SK-N-SH treated with all-trans-retinoic acid at 6 μM for 48 hours (cell line): ENCODE measurements around the gene S100A2.

Experiments
- ATAC-seq: fragments of 200-7000 bp; cut with Tn5 transposase; 3 replicates; pipeline ENCODE4 v1.9.1; 2020; ENCODE audit warnings: mild to moderate bottlenecking, moderate library complexity
- ARNTL ChIP-seq: fragments of 450-650 bp; formaldehyde crosslinking; IDR thresholded peaks from 2 replicates; pipeline ENCODE4 v1.5.0; 2020; ENCODE audit warnings: low read depth, mild to moderate bottlenecking, moderate library complexity, borderline replicate concordance
- BACH2 ChIP-seq: fragments of 250-450 bp; sonication (Bioruptor Pico); IDR thresholded peaks from 2 replicates; pipeline ENCODE4 v1.9.0; 2021; ENCODE audit warnings: mild to moderate bottlenecking, borderline replicate concordance
- CSDC2 ChIP-seq: fragments of 250-450 bp; sonication (Bioruptor Pico); IDR thresholded peaks from 2 replicates; pipeline ENCODE4 v1.5.0; 2020; ENCODE audit warnings: mild to moderate bottlenecking, moderate library complexity
- ESRRG ChIP-seq: fragments of 250-450 bp; sonication (Bioruptor Pico); IDR thresholded peaks from 2 replicates; pipeline ENCODE4 v1.6.1; 2021; ENCODE audit warnings: mild to moderate bottlenecking
- GLIS3 ChIP-seq: fragments of 250-450 bp; sonication (Bioruptor Pico); IDR thresholded peaks from 2 replicates; pipeline ENCODE4 v1.5.0; 2020; ENCODE audit warnings: mild to moderate bottlenecking, moderate library complexity
- ISL1 ChIP-seq: fragments of 250-450 bp; sonication (Bioruptor Pico); IDR thresholded peaks from 2 replicates; pipeline ENCODE4 v2.1.2; 2022; ENCODE audit warnings: mild to moderate bottlenecking, moderate library complexity
- OSR1 ChIP-seq: fragments of 250-450 bp; sonication (Bioruptor Pico); IDR thresholded peaks from 2 replicates; pipeline ENCODE4 v1.8.0; 2022; ENCODE audit warnings: moderate library complexity, mild to moderate bottlenecking, inconsistent platforms
- PPARA ChIP-seq: fragments of 250-450 bp; sonication (Bioruptor Pico); IDR thresholded peaks from 2 replicates; pipeline ENCODE4 v1.5.0; 2020; ENCODE audit warnings: mild to moderate bottlenecking, borderline replicate concordance
- RARB ChIP-seq: fragments of 250-450 bp; sonication (Bioruptor Pico); IDR thresholded peaks from 2 replicates; pipeline ENCODE4 v1.8.0; 2021; ENCODE audit warnings: mild to moderate bottlenecking, moderate library complexity
- SNAI2 ChIP-seq: fragments of 250-450 bp; sonication (Bioruptor Pico); IDR thresholded peaks from 2 replicates; pipeline ENCODE4 v1.5.0; 2020; ENCODE audit warnings: mild to moderate bottlenecking, moderate library complexity
- TCF4 ChIP-seq: fragments of 250-450 bp; sonication (Bioruptor Pico); IDR thresholded peaks from 2 replicates; pipeline ENCODE4 v1.8.0; 2021; ENCODE audit warnings: mild to moderate bottlenecking, moderate library complexity, borderline replicate concordance
- TOX ChIP-seq: fragments of 250-450 bp; sonication (Bioruptor Pico); IDR thresholded peaks from 2 replicates; pipeline ENCODE4 v1.8.0; 2021; ENCODE audit warnings: mild to moderate bottlenecking, moderate library complexity, borderline replicate concordance
- TSHZ2 ChIP-seq: fragments of 250-450 bp; sonication (Bioruptor Pico); IDR thresholded peaks from 2 replicates; pipeline ENCODE4 v1.5.0; 2020; ENCODE audit warnings: mild to moderate bottlenecking, moderate library complexity
- ZC3H10 ChIP-seq: fragments of 250-450 bp; sonication (Bioruptor Pico); IDR thresholded peaks from 2 replicates; pipeline ENCODE4 v1.5.1; 2021; ENCODE audit warnings: mild to moderate bottlenecking, moderate library complexity
- ZFP3 ChIP-seq: fragments of 250-450 bp; sonication (Bioruptor Pico); IDR thresholded peaks from 2 replicates; pipeline ENCODE4 v1.5.0; 2020; ENCODE audit warnings: mild to moderate bottlenecking, moderate library complexity
- ZFP30 ChIP-seq: fragments of 450-650 bp; formaldehyde crosslinking; IDR thresholded peaks from 2 replicates; pipeline ENCODE4 v1.5.0; 2022; ENCODE audit warnings: mild to moderate bottlenecking, moderate library complexity
- ZNF565 ChIP-seq: fragments of 450-650 bp; formaldehyde crosslinking; conservative IDR thresholded peaks from 2 replicates; pipeline ENCODE4 v1.5.0; 2020; ENCODE audit warnings: low read depth, mild to moderate bottlenecking, moderate library complexity
- ZNF70 ChIP-seq: fragments of 450-650 bp; formaldehyde crosslinking; IDR thresholded peaks from 2 replicates; pipeline ENCODE4 v1.5.0; 2020; ENCODE audit warnings: mild to moderate bottlenecking, moderate library complexity
- ZNF8 ChIP-seq: fragments of 450-650 bp; formaldehyde crosslinking; IDR thresholded peaks from 2 replicates; pipeline ENCODE4 v1.5.0; 2020; ENCODE audit warnings: mild to moderate bottlenecking, moderate library complexity
- TF ChIP-seq, protein P1 (sequence below): fragments of 250-450 bp; sonication (Bioruptor Pico); IDR thresholded peaks from 2 replicates; pipeline ENCODE4 v1.8.0; 2020; ENCODE audit warnings: mild to moderate bottlenecking, moderate library complexity, borderline replicate concordance
- TF ChIP-seq, protein P2 (sequence below): fragments of 250-450 bp; sonication (Bioruptor Pico); IDR thresholded peaks from 2 replicates; pipeline ENCODE4 v1.5.1; 2021; ENCODE audit warnings: mild to moderate bottlenecking, moderate library complexity
- TF ChIP-seq, protein P3 (sequence below): fragments of 250-450 bp; sonication (Bioruptor Pico); IDR thresholded peaks from 2 replicates; pipeline ENCODE4 v1.5.1; 2020; ENCODE audit warnings: low read depth, mild to moderate bottlenecking, moderate library complexity

Gene S100A2

DNA sequence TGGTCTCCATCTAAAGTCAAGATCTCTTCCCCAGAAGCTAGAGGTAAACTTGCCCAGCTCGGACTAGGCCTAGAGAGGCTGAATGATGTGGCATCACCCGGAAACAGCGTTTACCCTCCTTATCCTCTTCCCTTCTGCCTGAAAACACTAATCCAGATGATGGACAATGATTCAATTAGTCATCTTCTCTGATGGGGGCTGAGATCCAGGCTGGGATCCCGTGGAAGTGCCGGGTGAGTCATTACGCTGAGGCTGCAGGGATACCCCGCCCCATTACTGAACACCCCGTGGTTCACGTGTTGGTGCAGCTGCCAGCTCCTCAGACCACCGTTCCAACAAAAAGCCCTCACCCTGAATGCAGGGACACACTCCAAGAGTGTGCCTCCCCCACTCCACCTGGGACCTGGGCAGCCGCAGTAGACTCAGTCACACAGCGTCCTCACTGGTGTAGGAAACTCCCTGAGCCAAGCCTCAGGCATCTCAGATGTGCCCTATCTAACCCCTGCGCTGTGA lies 31.9 kb downstream of the S100A2 start:
- ATAC-seq = peak; percentile 18

DNA sequence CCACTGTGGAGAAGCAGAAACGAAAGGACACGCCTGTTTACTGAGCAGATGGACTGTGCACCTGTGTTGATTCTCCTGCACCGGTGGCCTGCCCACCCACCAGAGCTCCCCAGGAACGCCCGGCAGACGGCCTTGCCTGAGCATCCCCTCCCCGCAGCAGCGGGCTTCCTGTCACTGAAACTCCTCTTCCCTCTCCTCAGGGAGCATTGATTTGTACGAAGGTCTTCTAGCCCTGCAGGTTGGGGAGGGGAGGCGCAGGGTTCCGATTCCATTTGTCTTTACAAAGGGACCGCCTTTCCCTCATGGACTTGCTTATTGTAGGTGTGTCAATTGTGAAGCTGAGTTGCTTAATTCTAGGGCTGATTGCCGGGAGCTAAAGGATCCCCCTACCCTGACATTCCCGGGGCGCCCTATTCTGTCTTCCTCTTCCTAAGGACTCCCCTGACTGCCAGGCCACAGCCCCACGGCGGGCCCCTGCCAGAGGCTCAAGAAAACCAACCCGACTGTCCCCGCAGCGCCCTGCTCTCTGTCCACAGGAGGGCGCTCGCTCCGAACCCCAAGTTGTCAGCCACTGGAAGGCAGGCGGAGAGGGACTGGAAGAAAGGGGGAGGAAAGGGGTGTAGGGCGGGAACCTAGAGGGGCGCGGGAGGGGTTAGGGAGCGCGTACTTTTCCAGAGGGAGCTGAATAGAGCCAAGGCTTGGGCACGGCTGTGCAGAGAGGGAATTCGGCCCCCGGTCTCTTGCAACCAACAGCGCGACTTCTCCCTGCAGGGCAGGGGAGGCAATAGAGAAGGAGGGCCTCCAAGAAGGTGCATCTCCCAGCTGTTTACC lies 32.7 kb downstream of the S100A2 start:
- ATAC-seq = peak; percentile 9

More for the DNA sequence above, 31.9 kb downstream of the S100A2 start:
- TF ChIP-seq, protein P1, sequence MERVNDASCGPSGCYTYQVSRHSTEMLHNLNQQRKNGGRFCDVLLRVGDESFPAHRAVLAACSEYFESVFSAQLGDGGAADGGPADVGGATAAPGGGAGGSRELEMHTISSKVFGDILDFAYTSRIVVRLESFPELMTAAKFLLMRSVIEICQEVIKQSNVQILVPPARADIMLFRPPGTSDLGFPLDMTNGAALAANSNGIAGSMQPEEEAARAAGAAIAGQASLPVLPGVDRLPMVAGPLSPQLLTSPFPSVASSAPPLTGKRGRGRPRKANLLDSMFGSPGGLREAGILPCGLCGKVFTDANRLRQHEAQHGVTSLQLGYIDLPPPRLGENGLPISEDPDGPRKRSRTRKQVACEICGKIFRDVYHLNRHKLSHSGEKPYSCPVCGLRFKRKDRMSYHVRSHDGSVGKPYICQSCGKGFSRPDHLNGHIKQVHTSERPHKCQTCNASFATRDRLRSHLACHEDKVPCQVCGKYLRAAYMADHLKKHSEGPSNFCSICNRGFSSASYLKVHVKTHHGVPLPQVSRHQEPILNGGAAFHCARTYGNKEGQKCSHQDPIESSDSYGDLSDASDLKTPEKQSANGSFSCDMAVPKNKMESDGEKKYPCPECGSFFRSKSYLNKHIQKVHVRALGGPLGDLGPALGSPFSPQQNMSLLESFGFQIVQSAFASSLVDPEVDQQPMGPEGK (CRISPR knock-in tag) = no peak
- TF ChIP-seq ISL1 = no peak
- no peak for TF ChIP-seq ZFP30
- no peak for TF ChIP-seq TSHZ2
- TF ChIP-seq ARNTL (CRISPR knock-in tag) = no peak
- TF ChIP-seq OSR1 = no peak
- TF ChIP-seq CSDC2 (CRISPR knock-in tag) = no peak
- no peak for TF ChIP-seq PPARA (CRISPR knock-in tag)
- no peak for TF ChIP-seq ZNF8 (CRISPR knock-in tag)
- no peak for TF ChIP-seq RARB (CRISPR knock-in tag)
- TF ChIP-seq ESRRG (CRISPR knock-in tag) = no peak
- no peak for TF ChIP-seq BACH2 (CRISPR knock-in tag)
- no peak for TF ChIP-seq ZNF565
- no peak for TF ChIP-seq TOX
- no peak for TF ChIP-seq GLIS3 (CRISPR knock-in tag)
- no peak for TF ChIP-seq TCF4 (CRISPR knock-in tag)

More for the DNA sequence above, 32.7 kb downstream of the S100A2 start:
- TF ChIP-seq SNAI2 (CRISPR knock-in tag) (no peak), ZC3H10 (CRISPR knock-in tag) (no peak), ZFP30 (no peak), ARNTL (CRISPR knock-in tag) (no peak), ZNF70 (CRISPR knock-in tag) (no peak), RARB (CRISPR knock-in tag) (no peak), CSDC2 (CRISPR knock-in tag) (no peak), OSR1 (no peak), ZNF565 (no peak), TSHZ2 (no peak), GLIS3 (CRISPR knock-in tag) (no peak), PPARA (CRISPR knock-in tag) (no peak), ZFP3 (CRISPR knock-in tag) (no peak)
- TF ChIP-seq, protein P2, sequence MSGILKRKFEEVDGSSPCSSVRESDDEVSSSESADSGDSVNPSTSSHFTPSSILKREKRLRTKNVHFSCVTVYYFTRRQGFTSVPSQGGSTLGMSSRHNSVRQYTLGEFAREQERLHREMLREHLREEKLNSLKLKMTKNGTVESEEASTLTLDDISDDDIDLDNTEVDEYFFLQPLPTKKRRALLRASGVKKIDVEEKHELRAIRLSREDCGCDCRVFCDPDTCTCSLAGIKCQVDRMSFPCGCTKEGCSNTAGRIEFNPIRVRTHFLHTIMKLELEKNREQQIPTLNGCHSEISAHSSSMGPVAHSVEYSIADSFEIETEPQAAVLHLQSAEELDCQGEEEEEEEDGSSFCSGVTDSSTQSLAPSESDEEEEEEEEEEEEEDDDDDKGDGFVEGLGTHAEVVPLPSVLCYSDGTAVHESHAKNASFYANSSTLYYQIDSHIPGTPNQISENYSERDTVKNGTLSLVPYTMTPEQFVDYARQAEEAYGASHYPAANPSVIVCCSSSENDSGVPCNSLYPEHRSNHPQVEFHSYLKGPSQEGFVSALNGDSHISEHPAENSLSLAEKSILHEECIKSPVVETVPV (CRISPR knock-in tag) = no peak
- TF ChIP-seq, protein P3, sequence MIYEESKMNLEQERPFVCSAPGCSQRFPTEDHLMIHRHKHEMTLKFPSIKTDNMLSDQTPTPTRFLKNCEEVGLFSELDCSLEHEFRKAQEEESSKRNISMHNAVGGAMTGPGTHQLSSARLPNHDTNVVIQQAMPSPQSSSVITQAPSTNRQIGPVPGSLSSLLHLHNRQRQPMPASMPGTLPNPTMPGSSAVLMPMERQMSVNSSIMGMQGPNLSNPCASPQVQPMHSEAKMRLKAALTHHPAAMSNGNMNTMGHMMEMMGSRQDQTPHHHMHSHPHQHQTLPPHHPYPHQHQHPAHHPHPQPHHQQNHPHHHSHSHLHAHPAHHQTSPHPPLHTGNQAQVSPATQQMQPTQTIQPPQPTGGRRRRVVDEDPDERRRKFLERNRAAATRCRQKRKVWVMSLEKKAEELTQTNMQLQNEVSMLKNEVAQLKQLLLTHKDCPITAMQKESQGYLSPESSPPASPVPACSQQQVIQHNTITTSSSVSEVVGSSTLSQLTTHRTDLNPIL = no peak
- TF ChIP-seq, all 23 proteins: peak for 0
